Measurements from ENCODE around the gene VPS50. TPM values are rescaled to one million over a fixed set of nuclear protein-coding genes. Genes with fewer than 3 reads are reported as not detected.

Gene VPS50, protein sequence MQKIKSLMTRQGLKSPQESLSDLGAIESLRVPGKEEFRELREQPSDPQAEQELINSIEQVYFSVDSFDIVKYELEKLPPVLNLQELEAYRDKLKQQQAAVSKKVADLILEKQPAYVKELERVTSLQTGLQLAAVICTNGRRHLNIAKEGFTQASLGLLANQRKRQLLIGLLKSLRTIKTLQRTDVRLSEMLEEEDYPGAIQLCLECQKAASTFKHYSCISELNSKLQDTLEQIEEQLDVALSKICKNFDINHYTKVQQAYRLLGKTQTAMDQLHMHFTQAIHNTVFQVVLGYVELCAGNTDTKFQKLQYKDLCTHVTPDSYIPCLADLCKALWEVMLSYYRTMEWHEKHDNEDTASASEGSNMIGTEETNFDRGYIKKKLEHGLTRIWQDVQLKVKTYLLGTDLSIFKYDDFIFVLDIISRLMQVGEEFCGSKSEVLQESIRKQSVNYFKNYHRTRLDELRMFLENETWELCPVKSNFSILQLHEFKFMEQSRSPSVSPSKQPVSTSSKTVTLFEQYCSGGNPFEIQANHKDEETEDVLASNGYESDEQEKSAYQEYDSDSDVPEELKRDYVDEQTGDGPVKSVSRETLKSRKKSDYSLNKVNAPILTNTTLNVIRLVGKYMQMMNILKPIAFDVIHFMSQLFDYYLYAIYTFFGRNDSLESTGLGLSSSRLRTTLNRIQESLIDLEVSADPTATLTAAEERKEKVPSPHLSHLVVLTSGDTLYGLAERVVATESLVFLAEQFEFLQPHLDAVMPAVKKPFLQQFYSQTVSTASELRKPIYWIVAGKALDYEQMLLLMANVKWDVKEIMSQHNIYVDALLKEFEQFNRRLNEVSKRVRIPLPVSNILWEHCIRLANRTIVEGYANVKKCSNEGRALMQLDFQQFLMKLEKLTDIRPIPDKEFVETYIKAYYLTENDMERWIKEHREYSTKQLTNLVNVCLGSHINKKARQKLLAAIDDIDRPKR
- polyA plus RNA-seq (ENCODE audit: insufficient read length): 15.7 TPM

DNA sequence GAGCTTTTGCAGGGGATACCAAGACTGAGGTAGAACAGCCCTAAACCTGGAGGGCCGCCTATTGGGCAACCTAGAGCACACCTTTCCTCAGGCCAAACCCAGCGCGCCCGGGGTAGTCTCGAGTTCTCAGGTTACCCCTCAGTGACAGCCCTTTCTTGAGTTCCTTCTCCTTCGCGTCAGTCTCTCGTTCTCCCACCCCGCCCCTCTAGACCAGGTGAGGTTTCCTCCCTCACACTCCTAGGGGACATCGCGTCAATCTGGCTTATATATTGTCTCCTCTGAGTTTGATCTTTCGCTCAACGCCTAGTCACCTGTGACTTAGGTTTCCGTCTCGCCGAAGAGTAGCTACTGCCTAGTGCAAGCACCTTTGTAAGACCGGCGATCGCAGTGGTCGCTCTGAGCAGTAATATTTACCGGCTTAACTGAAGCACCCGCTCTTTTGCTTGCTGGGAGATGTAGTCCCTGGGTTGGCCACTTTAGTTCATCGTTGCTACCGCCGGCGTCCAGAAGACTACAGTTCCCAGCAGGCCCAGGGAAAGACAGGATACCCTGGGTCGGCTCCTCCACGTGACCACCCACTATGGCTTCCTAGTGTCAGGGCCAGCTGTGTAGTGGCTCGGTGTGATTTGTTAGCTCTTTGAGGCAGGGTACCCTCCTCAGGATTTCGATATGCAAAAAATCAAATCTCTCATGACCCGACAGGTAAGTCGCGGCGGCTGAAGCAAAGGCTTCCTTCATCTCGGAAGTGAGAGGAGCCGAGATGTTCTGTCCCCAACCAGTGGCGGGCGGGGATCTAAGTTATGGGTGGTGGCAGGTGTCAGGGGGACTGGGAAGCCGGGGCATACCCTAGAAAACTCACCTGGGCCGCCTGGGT, at the start of gene VPS50:
Gene VPS50, plus strand, starts transcription at position 568 of the 874 bp plus-strand sequence. Its CDS starts 102 bp downstream, at position 670.
- peak; percentile 95 for DNase-seq (ENCODE audit: low read depth)

DNA sequence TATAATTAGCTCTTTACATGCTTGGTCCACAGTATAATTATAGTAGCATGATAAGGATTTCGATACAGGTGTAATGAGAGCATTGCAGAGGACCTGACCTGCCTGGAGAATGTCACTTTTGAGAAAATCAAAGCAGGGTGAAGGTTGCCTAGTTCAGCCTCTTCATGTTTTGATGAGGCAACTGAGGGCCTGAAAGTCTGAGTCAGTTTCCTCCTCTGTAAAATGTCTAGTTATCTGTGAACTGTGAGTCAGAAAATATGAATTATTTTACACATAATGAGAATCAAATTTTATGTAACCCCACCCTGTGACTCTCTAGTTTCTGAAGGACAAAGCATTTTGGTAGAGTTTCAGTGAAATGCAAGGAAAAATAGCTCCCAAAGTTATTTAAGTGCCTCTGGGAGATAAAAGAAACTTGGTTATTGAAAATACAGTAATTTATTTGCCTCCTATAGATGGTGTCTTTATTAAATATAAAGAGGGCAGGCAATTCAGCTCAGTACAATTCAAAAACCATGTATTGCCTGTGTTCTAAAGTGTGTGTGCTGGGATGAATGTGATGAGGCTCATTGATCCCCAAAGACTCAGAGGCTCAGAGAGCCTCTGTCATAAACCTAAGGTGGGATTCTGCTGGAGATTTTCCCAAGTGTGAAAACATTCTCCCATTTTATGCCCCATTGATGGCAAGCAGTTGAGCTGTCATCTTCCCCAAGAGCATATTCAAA, 46.7 kb upstream of the VPS50 start:
- no peak for DNase-seq (ENCODE audit: low read depth)

DNA sequence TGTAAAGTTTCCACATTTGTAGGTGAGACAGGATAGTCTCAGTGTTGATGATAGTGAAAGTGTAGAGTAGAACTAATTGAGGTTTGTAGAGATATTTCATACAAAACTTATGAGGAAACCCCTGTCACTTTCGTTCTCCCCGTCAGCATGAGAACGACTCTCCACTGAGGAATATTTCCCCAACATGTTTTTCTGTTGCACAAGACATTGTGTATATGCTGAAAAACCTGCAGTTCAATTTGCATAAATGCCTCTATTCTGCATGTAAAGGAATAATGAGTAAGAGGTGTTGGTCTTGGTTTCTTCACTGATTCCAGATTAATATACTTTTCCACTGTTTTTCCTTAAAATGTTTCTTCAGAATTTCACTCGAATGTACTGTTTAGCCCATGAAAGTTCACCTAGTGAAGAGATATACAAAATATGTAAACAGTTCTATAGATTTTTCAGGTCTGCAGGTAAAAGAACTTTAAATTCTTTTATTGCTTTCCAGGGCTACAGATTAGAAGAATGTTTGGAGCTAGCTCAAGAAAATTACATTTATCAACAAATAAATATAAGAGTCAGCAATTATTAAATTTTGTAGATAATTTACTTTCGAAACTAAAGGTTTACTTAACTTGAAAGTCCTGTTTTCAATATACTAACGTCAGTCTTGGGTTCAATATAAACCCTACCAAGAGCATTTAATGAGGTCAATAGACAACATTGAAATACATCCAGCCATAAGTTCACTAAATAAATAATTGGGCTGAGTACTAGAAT, 43.1 kb upstream of the VPS50 start:
- DNase-seq (ENCODE audit: low read depth): no peak

DNA sequence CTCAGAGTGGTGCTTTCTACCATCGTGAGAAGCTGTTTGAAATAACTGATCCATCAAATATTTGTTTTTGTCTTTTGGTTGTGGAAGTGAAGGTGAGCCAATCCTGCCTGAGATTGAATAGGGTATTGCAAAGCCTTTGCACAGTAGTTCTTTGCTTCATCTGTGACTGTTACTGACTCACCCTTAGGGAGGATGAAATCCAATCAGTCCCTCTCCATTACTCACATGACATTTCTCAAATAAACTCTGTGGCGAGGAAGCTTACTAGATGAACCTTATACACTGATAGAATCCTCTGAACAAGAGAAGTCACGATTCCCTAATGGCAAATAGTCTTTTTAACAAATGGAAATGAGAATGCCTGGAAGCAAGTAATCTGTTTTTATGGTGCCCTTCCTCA, 37.8 kb upstream of the VPS50 start:
- no peak for DNase-seq (ENCODE audit: low read depth)

DNA sequence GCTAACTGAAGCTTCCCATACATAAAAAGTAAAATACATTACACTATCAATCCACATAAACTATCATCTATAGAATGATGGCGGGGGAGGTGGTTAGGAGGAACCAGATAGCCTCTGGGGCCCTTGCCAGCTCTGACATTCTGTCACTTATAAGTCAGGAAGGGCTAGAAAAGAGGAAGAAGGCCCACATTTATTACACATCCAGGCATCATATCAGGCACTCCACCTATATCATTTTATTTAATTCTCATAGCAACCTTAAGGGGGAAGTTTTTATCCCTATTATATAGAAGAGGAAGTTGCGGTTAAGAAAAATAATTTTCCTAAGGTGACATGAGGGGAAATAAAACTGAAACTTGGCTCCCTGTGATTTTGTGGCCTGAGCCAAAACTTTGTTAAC, 35.8 kb upstream of the VPS50 start:
- no peak for DNase-seq (ENCODE audit: low read depth)

DNA sequence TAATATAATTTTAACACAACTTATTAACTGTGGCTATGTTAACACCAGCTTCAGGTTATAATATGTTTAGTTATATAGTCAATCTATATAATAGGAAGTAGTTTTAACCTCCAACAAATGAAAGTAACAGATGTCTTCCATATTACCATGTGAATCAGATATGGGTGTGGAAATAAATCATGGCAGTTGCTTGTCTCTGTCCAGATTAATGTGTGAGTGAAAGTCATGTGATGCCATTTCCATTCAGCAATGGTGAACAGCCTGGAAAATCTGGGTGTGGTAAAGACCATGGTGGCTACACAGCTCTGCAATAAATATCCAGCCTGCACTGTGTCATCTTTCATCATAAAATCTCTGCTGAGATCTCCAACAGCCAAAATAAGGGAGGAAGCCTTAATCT, 33.7 kb upstream of the VPS50 start:
- no peak for DNase-seq (ENCODE audit: low read depth)

DNA sequence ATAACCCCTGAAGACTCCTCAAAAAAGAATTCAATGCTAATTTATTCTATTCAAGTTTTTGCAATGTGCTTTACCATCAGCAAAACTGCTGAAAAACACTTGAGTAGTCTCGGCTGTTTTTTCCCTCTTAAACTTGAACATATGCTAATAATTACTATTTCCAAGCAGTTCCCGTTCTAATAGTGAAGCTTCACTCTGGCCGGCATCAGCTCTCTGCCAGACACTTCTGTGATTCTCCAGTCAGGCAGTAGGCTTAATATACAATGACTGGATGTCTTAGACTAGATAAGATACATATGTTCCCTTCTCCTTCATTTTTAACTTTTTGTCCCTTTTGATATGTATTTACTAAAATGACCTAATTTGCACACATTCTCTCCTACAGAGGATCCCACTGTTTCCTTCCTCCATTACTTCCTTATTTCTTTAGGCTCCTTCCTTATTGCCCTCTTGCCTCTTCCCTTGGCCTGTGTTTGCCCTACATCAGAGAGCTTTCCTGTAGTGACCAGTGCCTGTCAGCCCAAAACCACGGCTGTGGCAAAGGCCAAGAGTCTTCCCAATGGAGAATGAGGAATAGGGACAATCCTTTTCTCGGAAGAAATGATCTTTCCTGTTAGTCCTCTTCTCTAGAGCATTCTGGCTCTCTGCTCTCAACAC, 29.4 kb upstream of the VPS50 start:
- DNase-seq (ENCODE audit: low read depth): no peak

DNA sequence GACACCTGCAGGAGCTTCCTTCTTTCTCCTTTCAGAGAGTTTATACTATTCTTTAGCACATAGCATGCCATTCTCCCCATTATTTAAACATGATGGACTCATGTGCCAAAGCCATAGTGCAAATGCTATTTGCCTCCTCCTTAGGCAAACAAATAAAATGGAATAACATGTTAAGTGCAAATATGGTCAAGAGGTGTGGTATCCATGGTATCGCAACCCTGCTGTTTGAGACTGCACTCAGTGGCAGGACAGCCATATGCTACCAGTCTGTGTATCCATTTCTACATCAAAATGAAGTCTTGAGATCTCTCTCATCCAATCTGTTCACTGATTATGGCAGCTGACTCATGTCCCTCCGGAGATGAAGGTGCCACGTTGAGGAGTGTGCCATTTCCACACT, 28.7 kb upstream of the VPS50 start:
- no peak for DNase-seq (ENCODE audit: low read depth)

DNA sequence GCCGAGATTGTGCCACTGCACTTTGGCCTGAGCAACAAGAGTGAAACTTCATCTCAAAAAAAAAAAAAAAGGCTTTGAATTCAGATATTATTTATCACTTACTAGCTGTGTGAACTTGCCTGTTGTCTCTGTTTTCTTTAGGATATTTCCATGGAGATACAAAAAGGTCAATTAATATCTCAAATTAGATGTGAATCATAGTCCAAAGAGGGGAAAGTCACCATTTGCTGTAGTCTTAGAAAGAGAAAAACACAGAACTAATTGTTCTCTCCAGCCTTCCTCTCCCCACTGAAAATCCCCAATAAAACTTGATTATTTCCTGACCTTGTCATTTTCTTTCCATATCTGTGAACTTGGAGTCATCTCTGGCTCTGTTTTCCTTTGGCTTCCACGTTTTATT, 27.1 kb upstream of the VPS50 start:
- DNase-seq (ENCODE audit: low read depth): no peak

DNA sequence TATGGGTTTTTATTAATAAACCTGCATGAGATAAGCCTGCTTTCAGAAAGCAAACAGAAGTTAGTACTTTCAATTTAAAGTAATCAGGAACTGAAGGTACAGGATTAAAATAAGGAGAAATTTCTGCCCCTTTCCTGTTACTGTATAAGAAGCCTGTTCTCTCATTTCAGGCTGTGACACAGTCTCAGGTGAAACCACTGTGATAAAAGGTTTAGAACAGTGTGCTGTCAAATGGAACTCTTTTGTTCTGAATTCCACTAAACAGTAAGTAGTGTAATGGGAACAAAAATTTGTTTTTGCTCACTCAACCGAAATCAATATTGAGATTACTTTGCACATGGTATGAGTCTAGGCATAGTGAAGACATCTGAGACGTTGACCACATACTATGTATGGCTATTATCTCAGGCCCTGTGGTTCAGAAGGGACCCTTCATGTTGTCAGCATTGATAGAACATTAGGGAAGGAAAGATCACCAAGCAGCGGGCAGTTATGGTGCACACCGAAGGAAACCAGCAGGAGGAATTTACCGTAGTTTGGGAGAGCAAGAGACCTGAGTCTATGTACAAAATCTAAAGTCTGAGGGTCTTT, 20.8 kb upstream of the VPS50 start:
- no peak for DNase-seq (ENCODE audit: low read depth)

DNA sequence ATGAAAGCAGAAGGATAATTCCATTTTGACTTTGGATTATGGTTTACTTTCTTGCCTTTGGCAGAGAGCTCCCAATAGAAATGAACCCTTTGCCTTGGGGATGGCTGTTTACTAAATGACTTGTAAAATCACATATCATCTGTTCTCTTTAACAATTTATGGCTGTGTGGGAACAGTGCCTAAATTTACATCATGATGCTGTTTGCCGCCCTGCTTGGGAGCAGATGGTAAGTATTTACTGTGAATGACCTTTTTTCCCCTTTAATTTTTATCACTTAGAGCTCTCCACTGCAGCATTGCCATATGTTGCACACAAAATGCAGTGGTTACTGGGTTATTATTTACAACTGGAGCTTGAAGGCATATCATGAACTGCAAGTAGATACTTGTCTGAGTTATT, 19.3 kb upstream of the VPS50 start:
- DNase-seq (ENCODE audit: low read depth): no peak

DNA sequence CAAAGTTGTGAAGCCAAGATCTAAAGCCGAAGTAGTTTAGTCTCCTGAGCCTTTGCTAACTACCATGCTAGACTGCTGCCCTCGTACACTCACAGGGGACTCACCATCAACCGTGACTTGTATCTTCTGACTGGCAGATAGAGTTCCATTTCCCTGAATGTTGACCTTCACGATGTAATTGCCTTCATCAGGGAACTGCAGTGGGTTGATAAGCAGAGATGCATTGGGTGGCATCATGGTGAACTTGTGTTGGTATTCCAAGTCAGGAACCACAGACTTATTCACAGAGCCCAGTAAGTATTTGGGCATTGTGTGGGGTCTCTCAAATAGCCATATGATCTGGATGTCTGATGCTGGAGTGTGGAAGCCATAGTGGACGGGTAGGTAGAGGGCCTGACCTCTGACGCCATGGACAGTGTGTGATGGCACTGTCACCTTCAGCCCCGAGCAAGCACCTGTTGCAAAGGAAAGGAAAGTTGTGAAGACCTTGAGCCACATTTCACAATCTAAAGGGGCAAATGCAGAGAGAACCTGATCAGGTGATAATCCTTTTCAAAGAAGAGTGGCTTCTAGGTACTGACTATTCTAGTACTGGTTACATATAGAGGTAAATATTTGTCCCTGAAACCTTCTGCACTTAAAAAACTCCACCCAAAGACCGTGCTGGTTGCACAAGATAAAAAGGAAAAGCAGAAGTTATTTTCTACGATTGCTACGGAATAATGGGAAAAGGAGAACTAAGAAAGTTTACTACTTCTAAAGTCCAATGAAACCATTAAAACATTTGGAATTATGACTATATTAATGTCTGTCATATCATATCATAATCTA, 13.0 kb upstream of the VPS50 start:
- DNase-seq (ENCODE audit: low read depth): no peak

DNA sequence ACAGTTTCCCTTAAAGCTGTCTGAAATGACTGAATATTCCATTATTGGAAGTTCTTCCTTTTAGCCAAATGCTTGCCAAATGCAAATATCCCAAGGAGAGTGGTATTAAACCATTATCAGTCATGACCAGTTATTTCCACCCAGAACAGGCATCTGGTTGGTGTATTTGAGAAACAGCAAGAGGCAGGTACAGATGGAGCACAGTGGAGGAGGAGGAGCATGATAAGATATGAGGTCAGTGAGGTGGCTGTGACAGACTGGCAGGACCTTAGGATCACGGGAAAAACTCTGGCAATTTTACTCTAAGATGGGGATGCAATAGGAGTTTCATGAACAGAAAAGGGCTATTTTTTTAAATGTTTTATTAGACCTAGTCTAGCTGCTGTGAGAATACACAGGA, 12.3 kb upstream of the VPS50 start:
- no peak for DNase-seq (ENCODE audit: low read depth)

DNA sequence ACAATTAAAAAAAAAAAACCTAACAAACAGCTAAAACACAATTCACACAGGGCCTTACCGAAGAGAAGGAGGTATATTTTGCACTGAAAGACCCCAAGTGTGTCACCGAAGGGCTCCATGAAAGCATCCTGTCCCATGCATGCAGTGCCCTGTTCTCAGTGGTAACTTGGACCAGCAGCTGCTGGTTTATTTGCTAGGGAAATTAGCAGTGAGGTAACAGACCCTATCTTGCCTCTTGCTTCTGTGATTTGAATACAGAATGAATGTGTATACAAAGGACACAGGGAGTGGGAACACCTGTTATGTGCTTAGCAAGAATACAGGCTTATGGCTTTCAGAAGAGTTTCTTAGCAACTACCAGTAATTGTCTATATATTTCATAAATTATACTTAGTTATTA, 5.9 kb upstream of the VPS50 start, which contains the start of gene HEPACAM2:
Gene HEPACAM2, minus strand, starts transcription at position 160 of the 400 bp plus-strand sequence.
- DNase-seq (ENCODE audit: low read depth): no peak

DNA sequence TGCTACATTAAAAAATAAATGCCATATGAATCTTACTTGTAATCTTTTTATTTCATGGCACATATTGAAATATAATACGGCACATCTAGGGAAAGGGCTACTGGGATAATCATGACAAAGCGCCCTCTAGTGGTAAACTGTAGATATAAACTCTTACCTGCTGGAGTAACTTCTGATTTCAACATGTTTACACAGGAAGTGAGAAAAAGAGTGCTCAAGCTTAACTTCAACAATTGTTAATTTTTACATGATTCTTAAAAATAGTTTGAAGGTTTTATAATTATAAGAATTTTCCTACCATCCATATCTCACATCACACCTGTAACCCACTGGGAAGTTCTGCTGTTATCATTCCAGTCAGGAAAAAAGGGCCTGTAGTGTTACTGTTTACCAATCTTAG, 3.9 kb upstream of the VPS50 start:
- DNase-seq (ENCODE audit: low read depth): peak; percentile 24

DNA sequence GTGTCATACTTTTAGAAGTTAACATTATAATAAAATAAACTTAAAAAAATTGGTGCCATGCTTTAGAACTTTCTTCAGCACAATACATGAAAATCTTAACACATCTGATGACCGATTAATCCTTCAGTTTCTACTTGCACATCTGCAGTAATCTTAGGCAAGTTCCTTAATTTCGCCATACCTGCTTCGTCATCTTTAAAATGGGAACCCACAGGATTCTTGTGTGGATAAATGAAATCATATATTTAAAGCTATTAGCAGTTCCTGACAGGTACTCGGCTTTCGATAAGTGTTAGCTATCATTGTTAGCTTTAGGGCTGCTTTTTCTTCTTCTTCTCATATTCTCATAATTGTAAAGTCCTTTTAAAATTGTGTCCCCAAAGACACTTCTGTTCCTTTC, 907 bp upstream of the VPS50 start:
- DNase-seq (ENCODE audit: low read depth): no peak

DNA sequence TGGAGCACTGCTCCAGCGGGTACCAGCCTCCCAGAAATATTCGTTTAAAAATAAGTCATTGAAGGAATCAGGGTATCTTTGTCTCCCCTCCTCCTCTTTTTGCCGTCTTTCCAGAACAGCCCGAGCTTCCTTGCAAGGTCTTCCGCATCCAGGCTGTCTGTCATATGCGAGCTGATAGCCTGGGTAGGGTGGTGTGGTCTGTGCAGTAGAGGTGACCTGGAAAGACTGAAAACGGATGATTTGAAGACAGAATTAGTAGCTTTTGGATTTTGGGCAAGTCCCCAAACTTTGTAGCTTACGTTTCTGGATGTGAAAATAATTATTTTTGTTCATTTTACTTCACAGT, 480 bp downstream of the VPS50 start:
- no peak for DNase-seq (ENCODE audit: low read depth)

DNA sequence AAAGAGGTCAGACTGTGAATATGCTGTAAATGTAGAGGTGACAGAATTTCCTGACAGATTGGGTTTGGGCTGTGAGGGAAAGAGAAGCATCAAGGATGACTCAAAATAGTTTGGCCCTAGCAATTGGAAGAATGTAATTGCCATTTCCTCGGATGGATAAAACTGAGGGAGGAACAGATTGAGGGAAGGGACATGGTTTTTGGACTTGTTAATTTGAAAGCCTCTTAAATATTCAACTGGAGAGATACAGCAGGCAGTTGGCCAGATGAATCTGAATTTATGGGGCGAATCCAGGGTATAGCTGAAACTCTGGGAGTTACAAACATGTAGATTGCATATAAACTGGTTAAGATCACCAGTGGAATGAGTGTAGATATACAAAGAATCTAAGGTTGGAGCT, 3.4 kb downstream of the VPS50 start:
- DNase-seq (ENCODE audit: low read depth): no peak

All from forelimb muscle (tissue), 1 donor.